CD4-positive, alpha-beta T cell treated with Interferon gamma for 1 hour (primary cell): Measurements from ENCODE around the gene SENP7.
"Not testable (repeated sequence)": the region's sequence is repeated elsewhere in the genome, so short reads cannot be mapped to it uniquely, and the experiment has no call there.

ENCODE experiments used
- DNase-seq: peaks from one replicate; pipeline ENCODE4 v3.0.0-alpha.2; 2020

The SENP7 gene

GRCh38 chr3:101527441-101527840, 14.4 kb upstream of the SENP7 start:
- DNase-seq = no peak

DNA sequence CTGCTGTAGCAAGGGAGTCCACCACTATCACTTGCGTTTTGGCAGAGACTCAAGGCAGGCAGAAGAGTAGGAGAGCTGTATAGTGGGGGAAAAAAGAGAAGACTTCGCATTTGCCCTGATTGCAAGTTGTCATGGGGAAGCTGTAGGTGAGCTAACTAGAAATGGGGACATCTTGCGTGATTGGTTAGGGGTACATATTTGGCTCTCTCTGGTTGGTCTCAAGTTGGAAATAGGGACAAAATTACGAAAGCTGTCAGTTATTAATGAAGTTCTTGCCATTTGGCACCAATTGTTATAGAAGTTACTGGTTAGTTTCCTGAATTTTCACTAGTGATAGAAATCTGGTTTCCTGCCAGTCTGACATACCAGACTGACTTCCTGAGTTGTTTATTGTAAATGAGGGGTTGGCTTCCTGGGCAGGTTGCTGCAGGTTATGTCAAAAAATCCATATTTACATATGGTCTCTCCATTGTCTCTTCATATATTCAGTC, 8.2 kb upstream of the SENP7 start:
- DNase-seq = peak; percentile 46

DNA sequence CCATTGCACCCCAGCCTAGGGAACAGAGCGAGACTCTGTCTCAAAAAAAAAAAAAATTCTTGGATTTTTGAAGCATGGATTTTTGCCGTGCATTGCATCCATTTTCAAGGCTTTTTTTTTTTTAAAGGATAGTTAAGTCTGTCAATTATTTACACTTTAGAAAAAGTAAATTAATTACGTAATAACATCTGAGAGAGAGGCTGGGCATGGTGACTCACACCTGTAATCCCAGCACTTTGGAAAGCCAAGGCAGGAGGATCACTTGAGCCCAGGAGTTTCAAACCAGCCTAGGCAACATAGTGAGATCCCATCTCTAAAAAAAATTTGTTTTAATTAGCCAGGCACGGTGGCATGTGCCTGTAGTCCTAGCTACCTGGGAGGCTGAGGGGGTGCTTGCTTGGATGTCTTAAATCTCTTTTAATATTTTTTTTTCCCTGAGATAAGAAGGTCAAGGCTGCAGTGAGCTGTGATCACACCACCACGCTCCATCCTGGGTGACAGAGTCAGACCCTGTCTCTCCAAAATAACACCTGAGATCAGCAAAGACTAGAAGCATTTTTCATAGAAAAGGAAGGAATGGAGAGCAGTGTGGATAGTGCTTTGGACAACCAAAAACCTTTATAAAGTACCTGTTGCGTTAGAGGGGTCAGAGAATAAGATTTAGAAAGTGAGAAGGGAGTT, 6.8 kb upstream of the SENP7 start:
- no peak for DNase-seq

DNA sequence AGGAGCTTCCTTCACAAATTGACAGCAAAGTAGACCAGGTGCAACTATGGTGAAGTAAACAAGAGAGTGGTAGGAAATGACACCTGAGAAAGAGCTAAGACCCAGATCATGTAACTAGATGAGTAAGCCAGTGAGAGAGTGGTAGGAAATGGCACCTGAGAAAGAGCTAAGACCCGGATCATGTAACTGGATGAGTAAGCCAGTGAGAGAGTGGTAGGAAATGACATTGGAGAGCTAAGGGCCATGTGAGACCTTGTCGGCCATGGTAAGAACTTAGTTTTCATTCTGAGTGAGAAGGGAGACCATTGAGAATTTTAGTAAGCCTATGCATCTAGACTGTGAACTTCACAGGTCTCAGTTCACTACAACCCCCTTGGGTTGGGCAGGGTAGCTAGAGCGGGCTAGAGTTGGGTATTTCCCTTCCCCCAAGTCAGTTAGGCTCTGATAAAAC, 5.4 kb upstream of the SENP7 start:
- peak; percentile 43 for DNase-seq

GRCh38 chr3:101513419-101513986, 491 bp upstream of the SENP7 start:
- DNase-seq = no peak

DNA sequence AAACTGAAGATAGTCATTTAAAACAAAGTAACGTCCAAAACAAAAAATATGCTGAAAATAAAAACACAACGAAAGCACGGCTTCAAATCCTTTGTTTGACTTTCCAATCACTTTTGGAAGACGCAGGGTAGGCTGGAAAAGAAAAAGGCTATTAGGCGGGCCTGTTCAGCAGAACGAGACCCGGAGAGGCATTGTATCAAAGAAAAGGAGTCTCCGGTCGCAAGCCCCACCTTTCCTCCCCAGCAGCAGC, 691 bp downstream of the SENP7 start:
- DNase-seq = no peak

DNA sequence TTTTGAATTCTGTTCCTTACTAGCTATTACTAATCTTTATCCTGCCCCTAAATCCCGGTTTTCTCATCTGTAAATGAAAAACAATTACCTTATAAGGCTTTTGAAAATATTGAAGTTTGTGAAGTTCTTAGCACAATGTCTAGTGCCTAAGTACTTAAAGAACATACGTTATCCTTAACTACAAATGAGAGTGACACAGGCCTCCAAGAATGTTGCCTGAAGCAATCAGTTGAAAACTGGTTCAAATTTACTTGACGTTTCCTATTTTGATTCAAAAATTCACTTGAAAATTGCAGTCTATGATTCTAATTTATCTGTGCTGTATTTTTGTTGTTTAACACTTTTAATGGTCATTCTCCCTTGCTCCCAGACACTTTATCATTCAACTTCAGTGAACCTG, 3.2 kb downstream of the SENP7 start:
- no peak for DNase-seq

GRCh38 chr3:101509281-101509680, 3.7 kb downstream of the SENP7 start:
- no peak for DNase-seq

DNA sequence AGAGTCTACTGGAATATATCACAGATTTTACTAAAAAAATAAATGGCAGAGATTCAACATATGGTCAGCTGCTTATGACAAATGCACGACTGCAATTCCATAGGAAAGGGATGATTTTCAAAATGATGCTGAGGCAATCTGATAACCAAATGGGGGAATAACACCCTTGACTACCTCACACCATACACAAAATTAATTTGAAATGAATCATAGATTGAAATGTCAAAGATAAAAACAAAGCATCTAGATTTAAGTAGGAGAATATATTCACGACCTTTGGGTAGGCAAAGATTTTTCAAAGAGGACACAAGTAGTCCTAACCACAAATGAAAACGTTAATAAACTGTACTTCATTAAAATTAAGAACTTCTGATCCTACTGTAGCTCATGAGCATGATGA, 11.2 kb downstream of the SENP7 start:
- DNase-seq = no peak

DNA sequence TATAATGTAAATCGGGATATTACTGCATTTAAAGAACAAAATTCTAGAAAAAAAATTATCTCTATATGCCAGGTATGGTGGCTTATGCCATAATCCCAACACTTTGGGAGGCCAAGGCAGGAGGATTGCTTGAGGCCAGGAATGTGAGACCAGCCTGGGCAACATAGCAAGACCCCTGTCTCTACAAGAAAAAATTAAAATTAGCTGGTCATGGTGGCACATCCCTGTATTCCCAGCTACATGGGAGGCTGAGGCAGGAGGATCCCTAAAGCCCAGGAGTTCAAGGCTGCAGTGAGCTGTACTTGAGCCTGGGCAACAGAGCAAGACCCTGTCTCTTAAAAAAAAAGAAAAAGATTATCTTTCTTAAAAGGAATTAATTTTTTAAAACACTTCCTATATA, 12.8 kb downstream of the SENP7 start:
- DNase-seq = no peak

DNA sequence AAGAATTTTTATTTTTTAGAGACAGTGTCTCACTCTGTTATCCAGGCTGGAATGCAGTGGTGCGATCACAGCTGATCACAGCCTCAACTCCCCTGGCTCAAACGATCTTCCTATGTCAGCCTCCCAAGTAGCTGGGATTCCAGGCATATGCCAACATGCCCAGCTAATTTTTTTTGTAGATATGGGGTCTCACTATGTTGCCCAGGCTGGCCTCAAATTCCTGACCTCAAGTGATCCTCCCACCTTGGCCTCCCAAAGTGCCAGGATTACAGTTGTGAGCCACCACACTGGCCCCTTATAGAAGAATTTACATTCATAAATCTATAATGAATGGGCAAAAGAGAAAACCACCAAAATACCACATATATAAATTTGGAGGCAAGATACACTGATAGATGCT, 15.2 kb downstream of the SENP7 start:
- no peak for DNase-seq

DNA sequence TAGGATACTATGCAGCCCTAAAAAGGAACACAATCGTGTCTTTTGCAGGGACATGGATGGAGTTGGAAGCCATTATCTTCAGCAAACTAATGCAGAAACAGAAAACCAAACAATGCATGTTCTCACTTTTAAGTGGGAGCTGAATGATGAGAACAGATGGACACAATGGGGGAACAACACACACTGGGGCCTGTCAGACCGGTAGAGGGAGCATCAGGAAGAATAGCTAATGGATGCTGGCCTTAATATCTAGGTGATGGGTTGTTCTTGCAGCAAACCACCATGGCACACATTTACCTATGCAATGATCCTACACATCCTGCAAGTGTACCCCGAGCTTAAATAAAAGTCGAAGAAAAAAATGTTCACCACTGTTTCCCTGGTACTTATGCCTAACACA, 17.5 kb downstream of the SENP7 start:
- DNase-seq = no peak

- no peak for DNase-seq
Observed at GRCh38 chr3:101484805-101485620, 28.0 kb downstream of the SENP7 start.

DNA sequence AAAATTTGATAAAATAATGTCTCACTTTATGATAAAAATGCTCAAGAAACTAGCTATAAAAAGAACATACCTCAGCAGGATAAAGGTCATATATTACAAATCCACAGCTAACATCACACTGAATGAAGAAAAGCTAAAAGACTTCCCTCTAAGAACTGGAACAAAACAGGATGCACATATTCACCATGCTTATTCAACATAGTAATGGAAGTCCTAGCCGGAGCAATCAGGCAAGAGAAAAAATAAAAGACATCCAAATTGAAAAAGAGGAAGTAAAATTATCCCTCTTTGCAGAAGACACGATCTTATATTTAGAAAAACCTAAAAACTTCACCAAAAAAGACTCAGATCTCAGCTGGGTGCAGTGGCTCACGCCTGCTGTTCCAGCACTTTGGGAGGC, 34.0 kb downstream of the SENP7 start:
- no peak for DNase-seq

- not testable (repeated sequence) for DNase-seq
Observed at GRCh38 chr3:101474841-101475552, 38.0 kb downstream of the SENP7 start.

GRCh38 chr3:101468676-101469075, 44.3 kb downstream of the SENP7 start:
- DNase-seq = not testable (repeated sequence)

GRCh38 chr3:101467310-101467663, 45.7 kb downstream of the SENP7 start:
- not testable (repeated sequence) for DNase-seq

DNA sequence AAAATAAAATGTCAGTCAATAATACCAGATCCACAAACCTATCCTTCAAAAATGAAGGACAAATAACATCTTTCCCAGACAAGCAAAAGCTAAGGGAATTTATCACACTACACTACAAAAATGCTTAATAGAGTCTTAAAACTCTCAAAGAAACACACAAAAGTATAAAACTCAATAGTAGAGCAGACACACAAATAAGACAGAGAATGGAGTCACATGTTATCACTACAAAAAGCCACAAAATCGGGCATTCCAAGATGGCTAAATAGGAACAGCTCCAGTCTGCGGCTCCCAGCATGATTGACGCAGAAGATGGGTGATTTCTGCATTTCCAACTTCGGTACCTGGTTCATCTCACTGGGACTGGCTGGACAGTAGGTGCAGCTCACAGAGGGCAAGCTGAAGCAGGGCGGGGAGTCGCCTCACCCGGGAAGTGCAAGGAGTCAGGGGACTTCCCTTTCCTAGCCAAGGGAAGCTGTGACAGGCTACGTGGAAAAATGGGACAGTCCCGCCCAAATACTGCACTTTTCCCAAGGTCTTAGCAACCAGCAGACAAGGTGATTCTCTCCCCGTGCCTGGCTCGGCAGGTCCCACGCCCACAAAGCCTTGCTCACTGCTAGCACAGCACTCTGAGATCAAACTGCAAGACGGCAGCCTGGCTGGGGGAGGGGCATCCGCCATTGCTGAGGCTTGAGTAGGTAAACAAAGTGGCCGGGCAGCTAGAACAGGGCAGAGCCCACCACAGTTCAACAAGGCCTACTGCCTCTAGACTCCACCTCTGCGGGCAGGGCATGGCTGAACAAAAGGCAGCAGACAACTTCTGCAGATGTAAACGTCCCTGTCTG, 46.3 kb downstream of the SENP7 start:
- peak; percentile 18 for DNase-seq

DNA sequence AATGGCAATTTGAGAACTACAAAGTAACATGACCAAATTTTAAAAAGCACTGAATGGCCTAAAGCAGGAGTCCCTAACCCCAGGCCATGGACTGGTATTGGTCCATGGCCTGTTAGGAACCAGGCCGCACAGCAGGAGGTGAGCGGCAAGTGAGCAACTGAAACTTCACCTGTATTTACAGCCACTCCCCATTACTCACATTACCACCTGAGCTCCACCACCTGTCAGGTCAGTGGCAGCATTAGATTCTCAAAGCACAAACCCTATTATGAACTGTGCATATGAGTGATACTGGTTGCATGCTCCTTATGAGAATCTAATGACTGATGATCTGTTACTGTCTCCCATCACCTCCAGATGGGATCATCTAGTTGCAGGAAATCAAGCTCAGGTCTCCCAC, 48.8 kb downstream of the SENP7 start:
- DNase-seq = no peak

- no peak for DNase-seq
Observed at GRCh38 chr3:101461451-101461850, 51.6 kb downstream of the SENP7 start.

DNA sequence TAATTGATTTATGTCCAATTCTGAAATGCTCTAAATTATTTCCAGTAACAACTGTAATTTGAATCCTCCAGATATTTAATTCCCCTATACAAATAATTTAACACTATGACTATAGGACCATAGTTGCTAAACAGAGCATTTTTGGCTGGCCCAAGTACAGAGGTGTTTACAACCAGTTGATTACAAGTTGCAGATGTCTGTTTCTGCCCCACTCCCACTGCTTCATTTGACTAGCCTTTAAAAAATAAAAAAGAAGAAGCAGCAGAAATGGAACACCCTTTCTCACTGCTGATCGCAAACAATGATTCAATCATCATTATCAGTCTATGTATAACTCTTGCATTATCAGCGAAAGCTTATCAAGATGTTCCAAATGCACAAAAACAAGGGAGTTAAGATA, 54.6 kb downstream of the SENP7 start:
- DNase-seq = no peak

- DNase-seq = no peak
Observed at GRCh38 chr3:101454629-101455028, 58.4 kb downstream of the SENP7 start.

GRCh38 chr3:101453961-101454360, 59.1 kb downstream of the SENP7 start:
- no peak for DNase-seq
